Measurements from ENCODE around the gene CCDC50.

CCDC50 gene

GRCh38 chr3:191328962-191329653 lies at the start of gene CCDC50:
CCDC50 (plus strand) TSS chr3:191329394; CDS start chr3:191329675, 281 bp downstream.
- peak; percentile 32 for DNase-seq

GRCh38 chr3:191280111-191280510 lies 49.1 kb upstream of the CCDC50 start:
- DNase-seq: no peak

- no peak for DNase-seq
Observed at GRCh38 chr3:191280882-191281281, 48.3 kb upstream of the CCDC50 start.

GRCh38 chr3:191282251-191283185 lies 46.7 kb upstream of the CCDC50 start:
- DNase-seq: no peak

- no peak for DNase-seq
Observed at GRCh38 chr3:191283400-191283799, 45.8 kb upstream of the CCDC50 start.

- peak; percentile 78 for DNase-seq
Observed at GRCh38 chr3:191290311-191291025, 38.7 kb upstream of the CCDC50 start.

- peak; percentile 78 for DNase-seq
Observed at GRCh38 chr3:191292243-191293015, 36.8 kb upstream of the CCDC50 start.

GRCh38 chr3:191294291-191294690 lies 34.9 kb upstream of the CCDC50 start:
- DNase-seq: peak; percentile 75

GRCh38 chr3:191296041-191296541 lies 33.1 kb upstream of the CCDC50 start:
- peak; percentile 96 for DNase-seq

- DNase-seq: no peak
Observed at GRCh38 chr3:191298846-191299245, 30.3 kb upstream of the CCDC50 start.

GRCh38 chr3:191300422-191300821 lies 28.8 kb upstream of the CCDC50 start:
- no peak for DNase-seq

- peak; percentile 27 for DNase-seq
Observed at GRCh38 chr3:191301017-191301416, 28.2 kb upstream of the CCDC50 start.

- no peak for DNase-seq
Observed at GRCh38 chr3:191301782-191302411, 27.3 kb upstream of the CCDC50 start.

- no peak for DNase-seq
Observed at GRCh38 chr3:191302451-191302850, 26.7 kb upstream of the CCDC50 start.

- peak; percentile 76 for DNase-seq
Observed at GRCh38 chr3:191303596-191303995, 25.6 kb upstream of the CCDC50 start.

GRCh38 chr3:191306428-191306827 lies 22.8 kb upstream of the CCDC50 start:
- DNase-seq: no peak

- DNase-seq: no peak
Observed at GRCh38 chr3:191307341-191307740, 21.9 kb upstream of the CCDC50 start.

GRCh38 chr3:191313296-191313695 lies 15.9 kb upstream of the CCDC50 start:
- no peak for DNase-seq

- DNase-seq: no peak
Observed at GRCh38 chr3:191314109-191314728, 15.0 kb upstream of the CCDC50 start.

- DNase-seq: no peak
Observed at GRCh38 chr3:191316876-191317603, 12.2 kb upstream of the CCDC50 start.

GRCh38 chr3:191320316-191320715 lies 8.9 kb upstream of the CCDC50 start:
- no peak for DNase-seq
